Panc1 (cell line): Measurements from ENCODE around the gene NEMP1.

Experiments
- SIN3A ChIP-seq: IDR thresholded peaks from 2 replicates; pipeline ENCODE4 v1.6.1; 2012; ENCODE audit warnings: low read depth, mild to moderate bottlenecking, low read length, moderate library complexity, borderline replicate concordance; ENCODE audit not compliant: insufficient read depth
- TF ChIP-seq, protein P1 (sequence below): fragments of 450-650 bp; IDR thresholded peaks from 2 replicates; pipeline ENCODE4 v1.5.1; 2017; ENCODE audit warnings: mild to moderate bottlenecking

DNA sequence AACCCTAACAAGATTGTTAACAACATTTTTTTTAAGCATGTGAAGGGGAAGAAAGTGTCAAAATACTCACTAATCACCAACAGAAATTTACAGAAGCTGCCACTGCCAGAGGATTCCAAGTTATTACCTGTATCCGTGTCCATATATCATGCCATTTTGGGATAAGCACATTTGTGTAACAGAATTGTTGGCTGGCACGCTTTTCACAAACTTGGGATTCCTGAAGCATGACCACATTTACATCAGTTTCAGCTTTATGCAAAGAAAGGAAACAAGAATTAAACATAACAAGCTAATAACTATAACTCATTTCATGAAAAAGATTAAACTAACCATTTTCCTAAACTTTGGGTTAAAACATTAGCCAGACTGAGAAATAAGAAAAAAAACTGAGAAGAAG is 5.9 kb downstream of the NEMP1 start:
- no peak for TF ChIP-seq SIN3A
- TF ChIP-seq, protein P1, sequence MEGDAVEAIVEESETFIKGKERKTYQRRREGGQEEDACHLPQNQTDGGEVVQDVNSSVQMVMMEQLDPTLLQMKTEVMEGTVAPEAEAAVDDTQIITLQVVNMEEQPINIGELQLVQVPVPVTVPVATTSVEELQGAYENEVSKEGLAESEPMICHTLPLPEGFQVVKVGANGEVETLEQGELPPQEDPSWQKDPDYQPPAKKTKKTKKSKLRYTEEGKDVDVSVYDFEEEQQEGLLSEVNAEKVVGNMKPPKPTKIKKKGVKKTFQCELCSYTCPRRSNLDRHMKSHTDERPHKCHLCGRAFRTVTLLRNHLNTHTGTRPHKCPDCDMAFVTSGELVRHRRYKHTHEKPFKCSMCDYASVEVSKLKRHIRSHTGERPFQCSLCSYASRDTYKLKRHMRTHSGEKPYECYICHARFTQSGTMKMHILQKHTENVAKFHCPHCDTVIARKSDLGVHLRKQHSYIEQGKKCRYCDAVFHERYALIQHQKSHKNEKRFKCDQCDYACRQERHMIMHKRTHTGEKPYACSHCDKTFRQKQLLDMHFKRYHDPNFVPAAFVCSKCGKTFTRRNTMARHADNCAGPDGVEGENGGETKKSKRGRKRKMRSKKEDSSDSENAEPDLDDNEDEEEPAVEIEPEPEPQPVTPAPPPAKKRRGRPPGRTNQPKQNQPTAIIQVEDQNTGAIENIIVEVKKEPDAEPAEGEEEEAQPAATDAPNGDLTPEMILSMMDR: no peak
